ENCODE data around the gene ARHGAP22. TPM values are rescaled to one million over a fixed set of nuclear protein-coding genes. Genes with fewer than 3 reads are reported as not detected.

ARHGAP22 gene
- total and polyA plus RNA-seq, 2 of the 4 experiments (the other 2 are of a cell fraction) = 28.3 to 30.2 TPM

DNA sequence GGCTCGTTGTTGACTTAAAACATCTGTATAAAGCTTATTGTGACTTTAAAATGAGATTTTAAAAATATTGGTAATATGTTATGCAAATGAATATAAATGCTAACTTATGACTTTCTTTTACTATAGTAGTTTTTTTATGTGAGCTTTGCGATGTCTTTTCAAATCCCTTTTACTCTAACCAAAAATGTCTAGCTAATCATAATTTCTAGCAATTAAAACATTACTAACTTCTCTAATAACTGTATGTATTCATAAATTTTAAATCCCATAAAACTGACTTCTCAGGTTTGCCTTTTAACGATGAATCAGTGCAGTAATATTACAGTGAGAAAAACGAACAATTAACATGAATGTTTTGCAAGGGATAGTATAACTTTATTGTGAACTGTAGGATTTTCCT, 185.2 kb downstream of the ARHGAP22 start:
- H4K8ac ChIP-seq (ENCODE audit: low read depth in 2 of 2, low read length in 2 of 2) = no peak overlapping the region
- intact Hi-C loops (cut with micrococcal nuclease) (no loop called here), in situ Hi-C loops (cut with MboI; ENCODE audit: low sequenced_read_pairs) (no loop called here), dilution Hi-C loops (cut with HindIII; ENCODE audit: low sequenced_read_pairs, unreplicated experiment) (no loop called here)
- H2AK5ac ChIP-seq (ENCODE audit: low read depth, low read length) = no peak overlapping the region
- no peak overlapping the region for H4K5ac ChIP-seq (ENCODE audit: low read depth, low read length)
- H3K18ac ChIP-seq (ENCODE audit: low read depth, low read length) = no peak overlapping the region
- H2BK120ac ChIP-seq (ENCODE audit: low read depth, low read length) = no peak overlapping the region
- no peak overlapping the region for H2AK9ac ChIP-seq (replicated peaks; ENCODE audit: low read depth, low read length, poor library complexity)
- H4K91ac ChIP-seq (ENCODE audit: insufficient read depth, low read depth, low read length) = no peak overlapping the region
- no peak overlapping the region for H2BK5ac ChIP-seq (ENCODE audit: low read depth, low read length, poor library complexity, severe bottlenecking)
- TF ChIP-seq RAD21 (IDR thresholded peaks at IDR 0.05; ENCODE audit: low read length) (no peak), MAFK (IDR thresholded peaks at IDR 0.05; ENCODE audit: low read depth, low read length) (0 out of 2 replicates have a peak, but pooled peaks have one; percentile 19), MAZ (IDR thresholded peaks at IDR 0.05; ENCODE audit: borderline replicate concordance, low read depth, low read length) (no peak)
- ATAC-seq (ENCODE audit: low read depth) (no peak), DNase-seq (no peak)
- ChIA-PET POLR2A (ENCODE audit: unreplicated experiment) (no interaction called here), CTCF (interaction anchor here (1.2 kb wide), 1 partner anchor 14 kb away, joined by 3 read pairs; no protein-coding TSS in a partner anchor)
- no CpG with 5 or more reads among the region's 4 CpGs for WGBS, 2 experiments (ENCODE audit: extremely low coverage in 2 of 2, insufficient read length in 1 of 2)
- no peaks in the 10 kb centered on the region; the same call in 1 of the 2 replicates for H4K20me1 ChIP-seq (ENCODE audit: insufficient read depth, low read length)
- H3K23ac ChIP-seq (ENCODE audit: low read depth, low read length) = no peak overlapping the region
- peaks cover 9% of the 10 kb centered on the region for H3K4me1 ChIP-seq (ENCODE audit: control insufficient read depth, insufficient read depth, low read length)
- no peaks in the 10 kb centered on the region for H3K9me3 ChIP-seq (ENCODE audit: control insufficient read depth, insufficient read depth, low read length)
- H2BK15ac ChIP-seq (ENCODE audit: low read depth, low read length) = no peak overlapping the region
- H3K79me1 ChIP-seq (ENCODE audit: low read depth in 1 of 2, low read length in 2 of 2) = peaks cover 19 to 32% of the 10 kb centered on the region in 2 experiments
- no peak overlapping the region for H3K4ac ChIP-seq (ENCODE audit: low read depth, low read length)
- peaks cover 3% of the 10 kb centered on the region for H3K36me3 ChIP-seq (ENCODE audit: control insufficient read depth, insufficient read depth, low read length)
- H3K27ac ChIP-seq (ENCODE audit: insufficient read depth, low read length) = no peak overlapping the region
- H3K9ac ChIP-seq (ENCODE audit: low read depth, low read length) = no peak overlapping the region
- H3K14ac ChIP-seq (replicated peaks; ENCODE audit: low read depth, low read length) = no peak overlapping the region
- H3K4me3 ChIP-seq (ENCODE audit: insufficient read depth, low read depth, low read length) = no peak overlapping the region
- no peak overlapping the region for H3K4me2 ChIP-seq (ENCODE audit: low read depth, low read length)
- H3K27me3 ChIP-seq (ENCODE audit: control insufficient read depth, insufficient read depth, low read length) = no peaks in the 10 kb centered on the region
- no TSS peak for BruUV-seq (replicated peaks)
- H2BK20ac ChIP-seq (ENCODE audit: low read depth, low read length) = no peak overlapping the region
- H2AFZ ChIP-seq (replicated peaks; ENCODE audit: low read length, poor library complexity) = no peak overlapping the region
- H3K9me1 ChIP-seq (ENCODE audit: insufficient read depth, low read length) = peaks cover 8% of the 10 kb centered on the region; the same call in 1 of the 2 replicates
- no peak overlapping the region for H3K56ac ChIP-seq (ENCODE audit: extremely low read depth, insufficient read depth, low read length)

All from IMR-90 (cell line).